Motor neuron (in vitro differentiated cells): ENCODE results near the gene CRELD2. TPM values are rescaled to one million over a fixed set of nuclear protein-coding genes. Genes with fewer than 3 reads are reported as not detected.

Source experiments
- ATAC-seq, 8 experiments: fragments of 200-7000 bp; cut with Tn5 transposase; replicated peaks in 6 of 8; 2 replicates each; pipeline ENCODE4 v1.8.0; 2021; ENCODE audit warnings: mild to moderate bottlenecking in 8 of 8, moderate library complexity in 8 of 8
- H3K27ac ChIP-seq, 2 donors: fragments of 250-450 bp; sonication (Bioruptor Pico); 2 replicates each; pipeline ENCODE4 v1.9.0; 2021; ENCODE audit warnings: antibody characterized with exemption in 2 of 2, mild to moderate bottlenecking in 2 of 2, moderate library complexity in 1 of 2
- H3K4me1 ChIP-seq, 2 donors: fragments of 250-450 bp; sonication (Bioruptor Pico); replicated peaks in 1 of 2; 2 replicates each; pipeline ENCODE4 v1.6.1; 2021; ENCODE audit warnings: antibody characterized with exemption in 2 of 2, mild to moderate bottlenecking in 2 of 2, moderate library complexity in 1 of 2
- H3K4me3 ChIP-seq, 5 donors: fragments of 250-450 bp; sonication (Bioruptor Pico); 2 replicates each; pipeline ENCODE4 v1.9.0; 2021; ENCODE audit warnings: antibody characterized with exemption in 5 of 5, mild to moderate bottlenecking in 5 of 5, moderate library complexity in 4 of 5
- WGBS, 10 experiments: fragments of 450-650 bp; shearing (Covaris generic); methylation state at CpG; one replicate each; pipeline ENCODE4 v1.0.0; 2022; 5-methylcytosine and 5-hydroxymethylcytosine counted together
- in situ Hi-C, 9 experiments: fragments of 400-800 bp; cut with MboI; loops; one replicate each; pipeline ENCODE4 v1.15.0; 2021; ENCODE audit warnings: low sequenced_read_pairs in 9 of 9, low pct_unique_long_range_greater_than_20kb in 2 of 9; ENCODE audit not compliant: unreplicated experiment in 9 of 9
- total RNA-seq, 8 experiments: library from RNA; unstranded; fragments of 300-600 nt; gene quantifications; 2 replicates each; pipeline versions ENCODE4 v1.2.3 to v1.2.4, GENCODE V29; 2022

The CRELD2 gene
- total RNA-seq, 8 experiments from 2014 or later: 20.7 to 62.4 (median 33.3) TPM

GRCh38 chr22:49948958-49949913 lies 30.8 kb downstream of the CRELD2 start:
- Histone ChIP-seq H3K4me1 (peaks cover 43 to 57% of the 10 kb centered on the region in 2 donors), H3K4me3 (no peak overlapping the region), H3K27ac (no peak overlapping the region)
- in situ Hi-C loops: loop anchor here in 4 of 9 experiments (25.0 kb wide), 2 partner anchors 88 to 238 kb away; partner anchors contain the start of gene TRABD (in 2 of the 4)
- peak in 5 of 8 experiments; percentile 2 to 58 (median 33) for ATAC-seq
- WGBS, 10 experiments: no CpG with 5 or more reads among the region's 42 CpGs

- Histone ChIP-seq H3K4me3 (no peak overlapping the region), H3K27ac (no peak overlapping the region), H3K4me1 (peaks cover 43 to 57% of the 10 kb centered on the region in 2 donors)
- in situ Hi-C loops: loop anchor here in 4 of 9 experiments (25.0 kb wide), 2 partner anchors 87 to 237 kb away; partner anchors contain the start of gene TRABD (in 2 of the 4)
- WGBS, 10 experiments: 94 to 100% (median 100%) methylated on average over 1 to 3 of the region's 11 CpGs; no CpG with 5 or more reads in 7 of the 10 experiments
- no peak for ATAC-seq
Measured at GRCh38 chr22:49949914-49950292, 31.5 kb downstream of the CRELD2 start.

GRCh38 chr22:49950396-49950994 lies 32.1 kb downstream of the CRELD2 start:
- Histone ChIP-seq H3K4me3 (no peak overlapping the region), H3K27ac (no peak overlapping the region), H3K4me1 (peaks cover 43 to 57% of the 10 kb centered on the region in 2 donors)
- peak in 1 of 8 experiments; percentile 5 for ATAC-seq
- WGBS, 10 experiments: 100% methylated on average over 2 of the region's 18 CpGs; no CpG with 5 or more reads in 9 of the 10 experiments
- in situ Hi-C loops: no loop called here

- peak in 3 of 8 experiments; percentile 28 to 56 (median 38) for ATAC-seq
- H3K4me1 ChIP-seq: peaks cover 42 to 50% of the 10 kb centered on the region in 2 donors
- H3K4me3 ChIP-seq: no peak overlapping the region
- WGBS, 10 experiments: 90% methylated on average over 7 of the region's 28 CpGs; no CpG with 5 or more reads in 9 of the 10 experiments
- in situ Hi-C loops: no loop called here
- peak overlapping the region in 1 of 2 donors; percentile 40 for H3K27ac ChIP-seq
Measured at GRCh38 chr22:49951000-49951677, 32.7 kb downstream of the CRELD2 start.

- Histone ChIP-seq H3K4me3 (no peak overlapping the region), H3K27ac (no peak overlapping the region), H3K4me1 (peaks cover 37 to 45% of the 10 kb centered on the region in 2 donors)
- WGBS, 10 experiments: no CpG with 5 or more reads among the region's 4 CpGs
- no peak for ATAC-seq
- in situ Hi-C loops: no loop called here
Measured at GRCh38 chr22:49951678-49951985, 33.2 kb downstream of the CRELD2 start.

GRCh38 chr22:49951986-49952896 lies 33.8 kb downstream of the CRELD2 start:
- peaks cover 31 to 39% of the 10 kb centered on the region in 2 donors for H3K4me1 ChIP-seq
- peak in 3 of 8 experiments; percentile 3 to 21 (median 12) for ATAC-seq
- in situ Hi-C loops: no loop called here
- 40 to 75% methylated on average over 1 to 4 of the region's 24 CpGs; no CpG with 5 or more reads in 8 of the 10 experiments for WGBS, 10 experiments
- H3K27ac ChIP-seq: peak overlapping the region in 1 of 2 donors; percentile 38
- no peak overlapping the region for H3K4me3 ChIP-seq

- Histone ChIP-seq H3K4me3 (no peak overlapping the region), H3K4me1 (peaks cover 22 to 30% of the 10 kb centered on the region in 2 donors), H3K27ac (no peak overlapping the region)
- in situ Hi-C loops: no loop called here
- 96 to 100% methylated on average over 2 to 5 of the region's 20 CpGs; no CpG with 5 or more reads in 8 of the 10 experiments for WGBS, 10 experiments
- ATAC-seq: no peak
Measured at GRCh38 chr22:49953027-49953679, 34.7 kb downstream of the CRELD2 start.

GRCh38 chr22:49953680-49954344 lies 35.4 kb downstream of the CRELD2 start:
- 83 to 92% (median 85%) methylated on average over 3 to 6 of the region's 18 CpGs; no CpG with 5 or more reads in 6 of the 10 experiments for WGBS, 10 experiments
- no peak for ATAC-seq
- Histone ChIP-seq H3K27ac (no peak overlapping the region), H3K4me3 (no peak overlapping the region), H3K4me1 (peaks cover 19 to 29% of the 10 kb centered on the region in 2 donors)
- in situ Hi-C loops: no loop called here

- in situ Hi-C loops: no loop called here
- 84 to 88% methylated on average over 3 of the region's 8 CpGs; no CpG with 5 or more reads in 8 of the 10 experiments for WGBS, 10 experiments
- no peak for ATAC-seq
- H3K27ac ChIP-seq: no peak overlapping the region
- H3K4me3 ChIP-seq: no peak overlapping the region
- peaks cover 24 to 35% of the 10 kb centered on the region in 2 donors for H3K4me1 ChIP-seq
Measured at GRCh38 chr22:49954354-49954753, 35.9 kb downstream of the CRELD2 start.

- WGBS, 10 experiments: 60 to 73% methylated on average over 2 to 3 of the region's 15 CpGs; no CpG with 5 or more reads in 8 of the 10 experiments
- in situ Hi-C loops: no loop called here
- peaks cover 23 to 33% of the 10 kb centered on the region in 2 donors for H3K4me1 ChIP-seq
- no peak overlapping the region for H3K4me3 ChIP-seq
- ATAC-seq: no peak
- H3K27ac ChIP-seq: no peak overlapping the region
Measured at GRCh38 chr22:49954991-49955580, 36.7 kb downstream of the CRELD2 start.
